HepG2 (cell line): Measurements from ENCODE around the gene ARHGAP5. TPM values are rescaled to one million over a fixed set of nuclear protein-coding genes. Genes with fewer than 3 reads are reported as not detected.

Experiments used
- ATAD3A ChIP-seq: sonication (generic); formaldehyde crosslinking; IDR thresholded peaks from 2 replicates; pipeline ENCODE4 v1.4.0; 2020; ENCODE audit warnings: missing genetic modification reagents
- DMAP1 ChIP-seq: IDR thresholded peaks from 2 replicates; pipeline ENCODE4 v1.6.1; 2016
- HNF4A ChIP-seq: sonication (generic); formaldehyde crosslinking; IDR thresholded peaks from 2 replicates; pipeline ENCODE4 v1.4.0; 2020; ENCODE audit warnings: missing genetic modification reagents
- MEIS2 ChIP-seq: sonication (generic); formaldehyde crosslinking; IDR thresholded peaks from 2 replicates; pipeline ENCODE4 v1.9.0; 2021; ENCODE audit warnings: mild to moderate bottlenecking, missing genetic modification reagents
- SMARCE1 ChIP-seq: fragments of 450-650 bp; IDR thresholded peaks from 2 replicates; pipeline ENCODE4 v1.6.1; 2017; ENCODE audit warnings: borderline replicate concordance
- SYNCRIP ChIP-seq: fragments of 200-400 bp; formaldehyde crosslinking; IDR thresholded peaks from 2 replicates; pipeline ENCODE4 v1.6.1; 2018; ENCODE audit warnings: mild to moderate bottlenecking, low read depth, low read length; ENCODE audit not compliant: insufficient read depth
- ZBTB7B ChIP-seq: sonication (generic); formaldehyde crosslinking; IDR thresholded peaks from 2 replicates; pipeline ENCODE4 v1.4.0; 2020; ENCODE audit warnings: missing genetic modification reagents
- ZNF572 ChIP-seq: sonication (generic); formaldehyde crosslinking; IDR thresholded peaks from 2 replicates; pipeline ENCODE4 v1.5.1; 2020; ENCODE audit warnings: mild to moderate bottlenecking, missing genetic modification reagents
- ZNF737 ChIP-seq: sonication (generic); formaldehyde crosslinking; IDR thresholded peaks from 2 replicates; pipeline ENCODE4 v1.5.0; 2020; ENCODE audit warnings: missing genetic modification reagents, mild to moderate bottlenecking, borderline replicate concordance
- ZNF766 ChIP-seq: sonication (generic); formaldehyde crosslinking; IDR thresholded peaks from 2 replicates; pipeline ENCODE4 v1.5.0; 2020; ENCODE audit warnings: missing genetic modification reagents, borderline replicate concordance
- ZNF777 ChIP-seq: sonication (generic); formaldehyde crosslinking; IDR thresholded peaks from 2 replicates; pipeline ENCODE4 v1.4.0; 2020; ENCODE audit warnings: missing genetic modification reagents
- polyA plus RNA-seq, 8 experiments: library from polyadenylated mRNA; depleted of rRNA in 3 of 8; stranded (reverse) in 7 of 8; unstranded in 1 of 8; fragments of >200 nt; fragmentation: Illumina TruSeq in 4 of 8; extraction: Trizol in 4 of 8; gene quantifications; 2 replicates each; pipeline versions ENCODE4 v1.2.1 to v1.2.3, GENCODE V29; 2011 to 2016; ENCODE audit warnings: low read depth in 4 of 8, missing spikeins in 1 of 8, mixed read lengths in 1 of 8; ENCODE audit not compliant: insufficient read depth in 1 of 8
- total RNA-seq, 5 experiments: library from RNA; depleted of rRNA; stranded (reverse); fragments of >200 nt; fragmentation: Illumina TruSeq; extraction: Trizol; gene quantifications; 2 replicates each; pipeline ENCODE4 v1.2.3, GENCODE V29; 2016; ENCODE audit warnings: low read depth in 1 of 5
- TF ChIP-seq, protein P1 (sequence below): sonication (generic); formaldehyde crosslinking; IDR thresholded peaks from 2 replicates; pipeline ENCODE4 v1.4.0; 2020; ENCODE audit warnings: missing genetic modification reagents
- TF ChIP-seq, protein P2 (sequence below): sonication (generic); formaldehyde crosslinking; IDR thresholded peaks from 2 replicates; pipeline ENCODE4 v1.4.0; 2020; ENCODE audit warnings: missing genetic modification reagents, borderline replicate concordance
- TF ChIP-seq, protein P3 (sequence below): sonication (generic); formaldehyde crosslinking; IDR thresholded peaks from 2 replicates; pipeline ENCODE4 v1.9.0; 2021; ENCODE audit warnings: missing genetic modification reagents, mild to moderate bottlenecking, borderline replicate concordance
- TF ChIP-seq, protein P4 (sequence below): sonication (generic); formaldehyde crosslinking; IDR thresholded peaks from 2 replicates; pipeline ENCODE4 v1.4.0; 2020; ENCODE audit warnings: missing genetic modification reagents

The ARHGAP5 gene
- total and polyA plus RNA-seq, 2 of the 13 experiments (the other 11 are each of a cell fraction or from before 2014, with no cell fraction given): 33.7 to 144 TPM

DNA sequence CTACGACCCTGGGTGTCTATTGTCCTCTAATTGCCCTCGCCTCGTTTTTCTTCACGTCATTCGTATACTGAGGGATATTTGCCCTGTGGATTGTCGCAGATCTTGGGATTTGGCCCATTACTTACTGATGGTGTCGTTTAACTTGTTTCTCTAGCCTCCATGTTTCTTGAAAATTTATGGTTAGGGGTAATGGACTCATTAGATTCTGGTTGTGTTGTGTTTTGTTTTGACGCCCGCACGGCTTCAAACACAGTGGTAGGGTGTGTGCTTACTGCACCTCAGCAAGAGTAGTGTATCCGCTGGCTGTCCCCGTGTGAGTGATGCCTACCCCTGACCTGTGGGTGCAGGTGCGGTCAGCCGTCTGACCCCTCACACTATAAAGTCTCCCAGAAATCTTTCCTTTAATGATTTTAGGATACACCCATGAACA, 126.8 kb downstream of the ARHGAP5 start (continued):
- TF ChIP-seq, protein P1, sequence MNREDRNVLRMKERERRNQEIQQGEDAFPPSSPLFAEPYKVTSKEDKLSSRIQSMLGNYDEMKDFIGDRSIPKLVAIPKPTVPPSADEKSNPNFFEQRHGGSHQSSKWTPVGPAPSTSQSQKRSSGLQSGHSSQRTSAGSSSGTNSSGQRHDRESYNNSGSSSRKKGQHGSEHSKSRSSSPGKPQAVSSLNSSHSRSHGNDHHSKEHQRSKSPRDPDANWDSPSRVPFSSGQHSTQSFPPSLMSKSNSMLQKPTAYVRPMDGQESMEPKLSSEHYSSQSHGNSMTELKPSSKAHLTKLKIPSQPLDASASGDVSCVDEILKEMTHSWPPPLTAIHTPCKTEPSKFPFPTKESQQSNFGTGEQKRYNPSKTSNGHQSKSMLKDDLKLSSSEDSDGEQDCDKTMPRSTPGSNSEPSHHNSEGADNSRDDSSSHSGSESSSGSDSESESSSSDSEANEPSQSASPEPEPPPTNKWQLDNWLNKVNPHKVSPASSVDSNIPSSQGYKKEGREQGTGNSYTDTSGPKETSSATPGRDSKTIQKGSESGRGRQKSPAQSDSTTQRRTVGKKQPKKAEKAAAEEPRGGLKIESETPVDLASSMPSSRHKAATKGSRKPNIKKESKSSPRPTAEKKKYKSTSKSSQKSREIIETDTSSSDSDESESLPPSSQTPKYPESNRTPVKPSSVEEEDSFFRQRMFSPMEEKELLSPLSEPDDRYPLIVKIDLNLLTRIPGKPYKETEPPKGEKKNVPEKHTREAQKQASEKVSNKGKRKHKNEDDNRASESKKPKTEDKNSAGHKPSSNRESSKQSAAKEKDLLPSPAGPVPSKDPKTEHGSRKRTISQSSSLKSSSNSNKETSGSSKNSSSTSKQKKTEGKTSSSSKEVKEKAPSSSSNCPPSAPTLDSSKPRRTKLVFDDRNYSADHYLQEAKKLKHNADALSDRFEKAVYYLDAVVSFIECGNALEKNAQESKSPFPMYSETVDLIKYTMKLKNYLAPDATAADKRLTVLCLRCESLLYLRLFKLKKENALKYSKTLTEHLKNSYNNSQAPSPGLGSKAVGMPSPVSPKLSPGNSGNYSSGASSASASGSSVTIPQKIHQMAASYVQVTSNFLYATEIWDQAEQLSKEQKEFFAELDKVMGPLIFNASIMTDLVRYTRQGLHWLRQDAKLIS (CRISPR knock-in tag): no peak
- TF ChIP-seq DMAP1 (CRISPR knock-in tag) (no peak), SMARCE1 (no peak), ATAD3A (CRISPR knock-in tag) (no peak), SYNCRIP (no peak), ZNF572 (no peak), ZBTB7B (CRISPR knock-in tag) (no peak), ZNF737 (no peak; the same call in 1 of the 2 replicates), ZNF777 (peak; percentile 4; the same call in 1 of the 2 replicates), MEIS2 (CRISPR knock-in tag) (no peak; the same call in 1 of the 2 replicates), HNF4A (CRISPR knock-in tag) (0 out of 2 replicates have a peak, but pooled peaks have one; percentile 21), ZNF766 (CRISPR knock-in tag) (no peak)
- TF ChIP-seq, protein P2, sequence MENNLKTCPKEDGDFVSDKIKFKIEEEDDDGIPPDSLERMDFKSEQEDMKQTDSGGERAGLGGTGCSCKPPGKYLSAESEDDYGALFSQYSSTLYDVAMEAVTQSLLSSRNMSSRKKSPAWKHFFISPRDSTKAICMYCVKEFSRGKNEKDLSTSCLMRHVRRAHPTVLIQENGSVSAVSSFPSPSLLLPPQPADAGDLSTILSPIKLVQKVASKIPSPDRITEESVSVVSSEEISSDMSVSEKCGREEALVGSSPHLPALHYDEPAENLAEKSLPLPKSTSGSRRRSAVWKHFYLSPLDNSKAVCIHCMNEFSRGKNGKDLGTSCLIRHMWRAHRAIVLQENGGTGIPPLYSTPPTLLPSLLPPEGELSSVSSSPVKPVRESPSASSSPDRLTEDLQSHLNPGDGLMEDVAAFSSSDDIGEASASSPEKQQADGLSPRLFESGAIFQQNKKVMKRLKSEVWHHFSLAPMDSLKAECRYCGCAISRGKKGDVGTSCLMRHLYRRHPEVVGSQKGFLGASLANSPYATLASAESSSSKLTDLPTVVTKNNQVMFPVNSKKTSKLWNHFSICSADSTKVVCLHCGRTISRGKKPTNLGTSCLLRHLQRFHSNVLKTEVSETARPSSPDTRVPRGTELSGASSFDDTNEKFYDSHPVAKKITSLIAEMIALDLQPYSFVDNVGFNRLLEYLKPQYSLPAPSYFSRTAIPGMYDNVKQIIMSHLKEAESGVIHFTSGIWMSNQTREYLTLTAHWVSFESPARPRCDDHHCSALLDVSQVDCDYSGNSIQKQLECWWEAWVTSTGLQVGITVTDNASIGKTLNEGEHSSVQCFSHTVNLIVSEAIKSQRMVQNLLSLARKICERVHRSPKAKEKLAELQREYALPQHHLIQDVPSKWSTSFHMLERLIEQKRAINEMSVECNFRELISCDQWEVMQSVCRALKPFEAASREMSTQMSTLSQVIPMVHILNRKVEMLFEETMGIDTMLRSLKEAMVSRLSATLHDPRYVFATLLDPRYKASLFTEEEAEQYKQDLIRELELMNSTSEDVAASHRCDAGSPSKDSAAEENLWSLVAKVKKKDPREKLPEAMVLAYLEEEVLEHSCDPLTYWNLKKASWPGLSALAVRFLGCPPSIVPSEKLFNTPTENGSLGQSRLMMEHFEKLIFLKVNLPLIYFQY: no peak
- TF ChIP-seq, protein P3, sequence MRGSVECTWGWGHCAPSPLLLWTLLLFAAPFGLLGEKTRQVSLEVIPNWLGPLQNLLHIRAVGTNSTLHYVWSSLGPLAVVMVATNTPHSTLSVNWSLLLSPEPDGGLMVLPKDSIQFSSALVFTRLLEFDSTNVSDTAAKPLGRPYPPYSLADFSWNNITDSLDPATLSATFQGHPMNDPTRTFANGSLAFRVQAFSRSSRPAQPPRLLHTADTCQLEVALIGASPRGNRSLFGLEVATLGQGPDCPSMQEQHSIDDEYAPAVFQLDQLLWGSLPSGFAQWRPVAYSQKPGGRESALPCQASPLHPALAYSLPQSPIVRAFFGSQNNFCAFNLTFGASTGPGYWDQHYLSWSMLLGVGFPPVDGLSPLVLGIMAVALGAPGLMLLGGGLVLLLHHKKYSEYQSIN (CRISPR knock-in tag): no peak
- TF ChIP-seq, protein P4, sequence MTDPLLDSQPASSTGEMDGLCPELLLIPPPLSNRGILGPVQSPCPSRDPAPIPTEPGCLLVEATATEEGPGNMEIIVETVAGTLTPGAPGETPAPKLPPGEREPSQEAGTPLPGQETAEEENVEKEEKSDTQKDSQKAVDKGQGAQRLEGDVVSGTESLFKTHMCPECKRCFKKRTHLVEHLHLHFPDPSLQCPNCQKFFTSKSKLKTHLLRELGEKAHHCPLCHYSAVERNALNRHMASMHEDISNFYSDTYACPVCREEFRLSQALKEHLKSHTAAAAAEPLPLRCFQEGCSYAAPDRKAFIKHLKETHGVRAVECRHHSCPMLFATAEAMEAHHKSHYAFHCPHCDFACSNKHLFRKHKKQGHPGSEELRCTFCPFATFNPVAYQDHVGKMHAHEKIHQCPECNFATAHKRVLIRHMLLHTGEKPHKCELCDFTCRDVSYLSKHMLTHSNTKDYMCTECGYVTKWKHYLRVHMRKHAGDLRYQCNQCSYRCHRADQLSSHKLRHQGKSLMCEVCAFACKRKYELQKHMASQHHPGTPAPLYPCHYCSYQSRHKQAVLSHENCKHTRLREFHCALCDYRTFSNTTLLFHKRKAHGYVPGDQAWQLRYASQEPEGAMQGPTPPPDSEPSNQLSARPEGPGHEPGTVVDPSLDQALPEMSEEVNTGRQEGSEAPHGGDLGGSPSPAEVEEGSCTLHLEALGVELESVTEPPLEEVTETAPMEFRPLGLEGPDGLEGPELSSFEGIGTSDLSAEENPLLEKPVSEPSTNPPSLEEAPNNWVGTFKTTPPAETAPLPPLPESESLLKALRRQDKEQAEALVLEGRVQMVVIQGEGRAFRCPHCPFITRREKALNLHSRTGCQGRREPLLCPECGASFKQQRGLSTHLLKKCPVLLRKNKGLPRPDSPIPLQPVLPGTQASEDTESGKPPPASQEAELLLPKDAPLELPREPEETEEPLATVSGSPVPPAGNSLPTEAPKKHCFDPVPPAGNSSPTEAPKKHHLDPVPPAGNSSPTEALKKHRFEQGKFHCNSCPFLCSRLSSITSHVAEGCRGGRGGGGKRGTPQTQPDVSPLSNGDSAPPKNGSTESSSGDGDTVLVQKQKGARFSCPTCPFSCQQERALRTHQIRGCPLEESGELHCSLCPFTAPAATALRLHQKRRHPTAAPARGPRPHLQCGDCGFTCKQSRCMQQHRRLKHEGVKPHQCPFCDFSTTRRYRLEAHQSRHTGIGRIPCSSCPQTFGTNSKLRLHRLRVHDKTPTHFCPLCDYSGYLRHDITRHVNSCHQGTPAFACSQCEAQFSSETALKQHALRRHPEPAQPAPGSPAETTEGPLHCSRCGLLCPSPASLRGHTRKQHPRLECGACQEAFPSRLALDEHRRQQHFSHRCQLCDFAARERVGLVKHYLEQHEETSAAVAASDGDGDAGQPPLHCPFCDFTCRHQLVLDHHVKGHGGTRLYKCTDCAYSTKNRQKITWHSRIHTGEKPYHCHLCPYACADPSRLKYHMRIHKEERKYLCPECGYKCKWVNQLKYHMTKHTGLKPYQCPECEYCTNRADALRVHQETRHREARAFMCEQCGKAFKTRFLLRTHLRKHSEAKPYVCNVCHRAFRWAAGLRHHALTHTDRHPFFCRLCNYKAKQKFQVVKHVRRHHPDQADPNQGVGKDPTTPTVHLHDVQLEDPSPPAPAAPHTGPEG (CRISPR knock-in tag): no peak
